ENCODE data around the gene SLC32A1. TPM values are rescaled to one million over a fixed set of nuclear protein-coding genes. Genes with fewer than 3 reads are reported as not detected.
A peak's percentile ranks its signal among the peaks of the same experiment; 100 is the strongest.

SLC32A1 gene
- total RNA-seq, 1 experiment from 2014 or later: 0.24 TPM

- Histone ChIP-seq H3K18ac (ENCODE audit: insufficient read length, low read depth, low read length) (no peak overlapping the region), H2AK5ac (ENCODE audit: insufficient read length, low read length) (no peak overlapping the region), H4K5ac (ENCODE audit: insufficient read length, low read depth, low read length) (no peak overlapping the region), H2BK5ac (ENCODE audit: insufficient read length, low read length) (no peak overlapping the region), H2AFZ (ENCODE audit: low read length) (no peak overlapping the region), H3K9ac (ENCODE audit: extremely low read depth, insufficient read length, low read length) (no peak overlapping the region), H3K23me2 (ENCODE audit: insufficient read length, low read depth, low read length, poor library complexity, severe bottlenecking) (peaks cover 18% of the 10 kb centered on the region), H3K56ac (ENCODE audit: insufficient read length, low read depth, low read length) (no peak overlapping the region), H3K4me2 (ENCODE audit: insufficient read depth, insufficient read length, low read length) (peak overlapping the region; percentile 50), H3K27me3 (ENCODE audit: insufficient read depth, low read length) (peaks cover 84% of the 10 kb centered on the region), H2BK120ac (ENCODE audit: low read depth, low read length, poor library complexity, severe bottlenecking) (no peak overlapping the region), H3K4ac (ENCODE audit: low read depth, low read length) (no peak overlapping the region), H2BK12ac (ENCODE audit: insufficient read length, low read depth, low read length) (no peak overlapping the region), H4K20me1 (ENCODE audit: control insufficient read depth, insufficient read depth, insufficient read length) (no peaks in the 10 kb centered on the region), H3K79me2 (ENCODE audit: insufficient read depth, low read length) (no peaks in the 10 kb centered on the region), H4K8ac (replicated peaks; ENCODE audit: insufficient read length, low read depth, low read length) (no peak overlapping the region), H2BK15ac (ENCODE audit: low read depth, low read length) (no peak overlapping the region), H4K91ac (ENCODE audit: insufficient read length, low read depth, low read length) (no peak overlapping the region), H3K9me3 (ENCODE audit: control insufficient read depth, low read depth, low read length) (no peaks in the 10 kb centered on the region), H3K4me1 (ENCODE audit: insufficient read depth, low read length) (peaks cover 6% of the 10 kb centered on the region; the same call in 1 of the 2 replicates), H2BK20ac (ENCODE audit: low read depth, low read length, poor library complexity, severe bottlenecking) (no peak overlapping the region), H3K27ac (ENCODE audit: insufficient read length, low read depth, low read length) (no peak overlapping the region), H3K14ac (ENCODE audit: insufficient read depth, low read length) (no peak overlapping the region), H3T11ph (ENCODE audit: low read length) (no peak overlapping the region), H3K79me1 (ENCODE audit: insufficient read depth, low read depth, low read length, poor library complexity, severe bottlenecking) (no peaks in the 10 kb centered on the region), H3K23ac (ENCODE audit: insufficient read length, low read depth, low read length) (no peak overlapping the region)
- H3K9me3 Mint-ChIP-seq: peaks cover 0 to 7% of the 10 kb centered on the region in 2 experiments; a peak in 3 of 5 replicates
- no peaks in the 10 kb centered on the region; a peak in 1 of 7 replicates for H3K36me3 Mint-ChIP-seq (ENCODE audit: insufficient read depth in 1 of 3, low read depth in 3 of 3)
- peaks cover 100% of the 10 kb centered on the region for H3K27me3 Mint-ChIP-seq (ENCODE audit: low read depth)
- H3K4me1 Mint-ChIP-seq: peaks cover 40 to 56% of the 10 kb centered on the region in 2 experiments
- no CpG with 5 or more reads among the region's 56 CpGs for WGBS (ENCODE audit: extremely low coverage, insufficient read length, low lambda C conversion rate)
- DNase-seq: peak; percentile 46
- no peak overlapping the region for H3K27ac Mint-ChIP-seq
- peak overlapping the region; percentile 49 to 81 for H3K4me3 Mint-ChIP-seq
- TF ChIP-seq CTCF (conservative IDR thresholded peaks at IDR 0.05): no peak
These were observed 1.1 kb upstream of the SLC32A1 start for GRCh38 chr20:38723017-38723847.

Data from H9 (cell line).